Measurements from ENCODE around the gene RAB7A. TPM values are rescaled to one million over a fixed set of nuclear protein-coding genes. Genes with fewer than 3 reads are reported as not detected.
A peak's percentile ranks its signal among the peaks of the same experiment; 100 is the strongest.

RAB7A gene
- total RNA-seq, 1 donor from 2014 or later, result 149 TPM

DNA sequence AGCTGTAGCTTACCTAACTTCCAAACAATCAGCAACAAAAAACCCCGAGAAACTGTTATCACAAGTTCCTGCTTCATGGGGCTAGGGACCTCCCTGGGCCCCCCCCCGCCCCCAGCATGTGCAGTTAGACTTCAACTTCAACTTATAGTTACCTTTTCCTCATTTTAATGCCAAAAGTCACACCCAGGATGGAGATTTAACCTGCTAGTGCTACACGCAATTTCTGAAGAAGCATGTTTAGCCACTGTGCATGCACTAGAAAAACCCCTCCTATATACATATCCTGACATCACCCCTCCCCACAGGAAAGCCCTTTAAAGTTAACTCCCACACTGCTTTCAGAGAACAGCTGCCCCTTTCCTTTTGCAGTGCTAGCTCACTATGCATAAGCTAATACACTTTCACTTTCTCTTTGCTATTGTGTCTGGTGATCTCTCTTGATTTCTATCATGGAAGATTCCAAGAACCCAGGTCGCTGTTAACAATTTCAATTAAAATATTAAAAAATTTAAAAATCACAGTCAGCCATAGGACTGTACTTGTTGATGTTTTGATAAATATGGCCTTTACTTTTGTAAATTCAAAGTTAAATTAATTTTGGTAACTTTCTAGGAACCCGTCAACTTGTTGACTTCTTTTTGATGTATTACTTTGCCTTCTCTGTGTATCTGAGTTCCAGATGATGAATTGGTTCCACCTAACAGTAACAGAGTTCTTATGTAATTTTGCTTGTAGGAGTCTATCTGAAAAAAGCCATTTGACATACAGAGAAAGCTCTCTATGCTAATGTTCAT is 78.2 kb downstream of the RAB7A start:
- peaks cover 17% of the 10 kb centered on the region for H3K36me3 Mint-ChIP-seq (ENCODE audit: low read depth)
- TF ChIP-seq, protein P1, sequence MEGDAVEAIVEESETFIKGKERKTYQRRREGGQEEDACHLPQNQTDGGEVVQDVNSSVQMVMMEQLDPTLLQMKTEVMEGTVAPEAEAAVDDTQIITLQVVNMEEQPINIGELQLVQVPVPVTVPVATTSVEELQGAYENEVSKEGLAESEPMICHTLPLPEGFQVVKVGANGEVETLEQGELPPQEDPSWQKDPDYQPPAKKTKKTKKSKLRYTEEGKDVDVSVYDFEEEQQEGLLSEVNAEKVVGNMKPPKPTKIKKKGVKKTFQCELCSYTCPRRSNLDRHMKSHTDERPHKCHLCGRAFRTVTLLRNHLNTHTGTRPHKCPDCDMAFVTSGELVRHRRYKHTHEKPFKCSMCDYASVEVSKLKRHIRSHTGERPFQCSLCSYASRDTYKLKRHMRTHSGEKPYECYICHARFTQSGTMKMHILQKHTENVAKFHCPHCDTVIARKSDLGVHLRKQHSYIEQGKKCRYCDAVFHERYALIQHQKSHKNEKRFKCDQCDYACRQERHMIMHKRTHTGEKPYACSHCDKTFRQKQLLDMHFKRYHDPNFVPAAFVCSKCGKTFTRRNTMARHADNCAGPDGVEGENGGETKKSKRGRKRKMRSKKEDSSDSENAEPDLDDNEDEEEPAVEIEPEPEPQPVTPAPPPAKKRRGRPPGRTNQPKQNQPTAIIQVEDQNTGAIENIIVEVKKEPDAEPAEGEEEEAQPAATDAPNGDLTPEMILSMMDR (conservative IDR thresholded peaks at IDR 0.05), result no peak
- no peak overlapping the region for H3K4me3 Mint-ChIP-seq
- no peak for DNase-seq (ENCODE audit: low read depth, low spot score)
- no peaks in the 10 kb centered on the region for H3K9me3 Mint-ChIP-seq
- H3K27me3 Mint-ChIP-seq (ENCODE audit: low read depth), result no peaks in the 10 kb centered on the region
- peaks cover 56% of the 10 kb centered on the region for H3K4me1 Mint-ChIP-seq
- peak overlapping the region; percentile 10 for H3K27ac Mint-ChIP-seq (ENCODE audit: unreplicated experiment)

DNA sequence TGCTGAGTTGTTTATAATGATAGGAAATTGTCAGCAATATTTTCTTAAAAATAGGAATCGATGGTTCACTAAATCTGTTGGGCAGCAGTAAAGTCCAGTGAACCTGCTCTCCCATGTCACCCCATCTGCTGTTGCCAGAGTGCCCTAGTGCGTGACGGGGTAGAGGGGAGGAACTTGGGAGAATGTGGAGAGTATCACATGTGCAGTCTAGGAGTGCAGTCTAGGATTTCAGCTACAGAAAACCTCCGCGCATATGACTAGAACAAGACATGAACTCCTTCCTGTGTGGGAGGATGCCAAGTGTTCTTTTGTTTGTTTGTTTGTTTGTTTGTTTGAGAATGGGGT is 78.8 kb downstream of the RAB7A start:
- no peaks in the 10 kb centered on the region for H3K27me3 Mint-ChIP-seq (ENCODE audit: low read depth)
- H3K9me3 Mint-ChIP-seq, result no peaks in the 10 kb centered on the region
- peaks cover 55% of the 10 kb centered on the region for H3K4me1 Mint-ChIP-seq
- H3K27ac Mint-ChIP-seq (ENCODE audit: unreplicated experiment), result no peak overlapping the region
- H3K4me3 Mint-ChIP-seq, result no peak overlapping the region
- TF ChIP-seq, protein P1 (conservative IDR thresholded peaks at IDR 0.05), result no peak
- DNase-seq (ENCODE audit: low read depth, low spot score), result no peak
- peaks cover 17% of the 10 kb centered on the region for H3K36me3 Mint-ChIP-seq (ENCODE audit: low read depth)

DNA sequence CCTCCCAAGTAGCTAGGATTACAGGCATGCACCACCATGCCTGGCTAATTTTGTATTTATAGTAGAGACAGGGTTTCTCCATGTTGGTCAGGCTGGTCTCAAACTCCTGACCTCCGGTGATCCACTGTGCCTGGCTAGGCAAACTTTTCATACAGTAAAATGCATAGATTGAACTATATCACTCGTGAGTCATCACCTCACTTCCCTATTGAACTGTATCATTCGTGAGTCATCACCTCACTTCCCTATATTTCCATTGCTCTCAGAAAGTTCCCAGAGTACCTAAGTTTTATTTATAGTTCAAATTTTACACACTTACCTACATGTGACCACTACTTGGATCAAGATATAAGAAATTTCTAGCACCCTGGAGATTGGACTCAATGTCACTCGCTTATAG is 79.8 kb downstream of the RAB7A start:
- no peak for DNase-seq (ENCODE audit: low read depth, low spot score)
- Mint-ChIP-seq H3K27me3 (ENCODE audit: low read depth) (no peaks in the 10 kb centered on the region), H3K9me3 (no peaks in the 10 kb centered on the region), H3K27ac (ENCODE audit: unreplicated experiment) (no peak overlapping the region), H3K4me3 (no peak overlapping the region), H3K36me3 (ENCODE audit: low read depth) (peaks cover 17% of the 10 kb centered on the region), H3K4me1 (peaks cover 46% of the 10 kb centered on the region)
- TF ChIP-seq, protein P1 (conservative IDR thresholded peaks at IDR 0.05), result no peak

DNA sequence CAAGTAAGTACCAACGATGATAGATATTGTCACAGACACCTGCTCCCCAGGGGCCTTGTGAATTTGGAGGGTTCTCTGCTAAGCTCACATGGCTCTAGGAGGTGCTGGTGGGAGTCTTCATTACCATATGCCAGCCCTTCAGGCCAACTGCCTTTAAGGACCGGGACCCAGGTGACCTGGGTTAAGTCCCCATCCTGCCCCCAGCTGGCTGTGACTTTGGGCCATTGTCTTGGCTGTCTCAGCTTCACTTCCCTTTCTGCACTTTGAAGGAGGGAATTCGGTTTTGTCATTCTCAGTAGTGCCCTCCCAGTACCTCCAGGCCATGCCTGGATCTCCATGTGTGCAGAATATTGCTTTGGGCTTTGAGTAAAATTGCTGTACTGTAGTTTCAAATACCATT is 80.6 kb downstream of the RAB7A start:
- Mint-ChIP-seq H3K27ac (ENCODE audit: unreplicated experiment) (no peak overlapping the region), H3K9me3 (no peaks in the 10 kb centered on the region), H3K4me3 (no peak overlapping the region), H3K4me1 (peaks cover 37% of the 10 kb centered on the region), H3K27me3 (ENCODE audit: low read depth) (no peaks in the 10 kb centered on the region), H3K36me3 (ENCODE audit: low read depth) (peaks cover 17% of the 10 kb centered on the region)
- TF ChIP-seq, protein P1 (conservative IDR thresholded peaks at IDR 0.05), result no peak
- no peak for DNase-seq (ENCODE audit: low read depth, low spot score)

DNA sequence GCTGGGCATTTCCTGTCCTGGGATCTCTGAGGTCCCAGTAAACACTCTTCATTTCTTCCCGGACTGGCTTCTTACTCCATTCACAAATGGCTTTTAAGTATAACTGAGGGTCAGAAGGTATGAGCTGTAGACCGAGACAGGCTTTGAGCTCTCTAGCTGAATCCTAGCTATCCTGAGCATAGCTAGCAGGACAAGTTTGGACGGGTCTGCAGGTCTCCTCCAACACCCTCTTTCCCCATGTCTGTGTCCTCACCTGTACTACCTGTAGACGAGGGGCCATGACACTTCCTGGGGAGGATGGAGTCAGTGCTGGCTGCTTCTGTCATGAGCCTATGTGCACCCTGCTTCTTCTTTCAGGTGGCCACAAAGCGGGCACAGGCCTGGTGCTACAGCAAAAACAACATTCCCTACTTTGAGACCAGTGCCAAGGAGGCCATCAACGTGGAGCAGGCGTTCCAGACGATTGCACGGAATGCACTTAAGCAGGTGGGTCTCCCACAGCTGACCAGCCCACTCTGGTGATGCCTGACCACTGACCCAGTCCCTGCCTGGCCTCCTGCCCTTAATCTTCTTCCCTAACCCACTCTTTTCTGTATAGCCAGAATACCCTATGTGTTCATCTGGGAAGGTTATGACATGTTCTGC is 81.3 kb downstream of the RAB7A start:
- H3K27me3 Mint-ChIP-seq (ENCODE audit: low read depth), result no peaks in the 10 kb centered on the region
- TF ChIP-seq, protein P1 (conservative IDR thresholded peaks at IDR 0.05), result no peak
- H3K9me3 Mint-ChIP-seq, result no peaks in the 10 kb centered on the region
- H3K4me1 Mint-ChIP-seq, result peaks cover 31% of the 10 kb centered on the region
- no peak overlapping the region for H3K4me3 Mint-ChIP-seq
- peaks cover 13% of the 10 kb centered on the region for H3K36me3 Mint-ChIP-seq (ENCODE audit: low read depth)
- DNase-seq (ENCODE audit: low read depth, low spot score), result no peak
- H3K27ac Mint-ChIP-seq (ENCODE audit: unreplicated experiment), result peak overlapping the region; percentile 45

All from neural crest cell (in vitro differentiated cells).